Measurements from ENCODE around the gene TP73. TPM values are rescaled to one million over a fixed set of nuclear protein-coding genes. Genes with fewer than 3 reads are reported as not detected.

TP73 gene
- total RNA-seq (2022) (11.7 and 11.9 TPM in 2 replicates), Bru-seq, nascent RNA (percentile 46 among the genes with signal in this experiment), BruChase-seq, experiment 1, labeled RNA remaining after a 2-hour chase (percentile 49 among the genes with signal in this experiment), BruChase-seq, experiment 2, labeled RNA remaining after a 6-hour chase (percentile 52 among the genes with signal in this experiment)
- long read RNA-seq, full-length matches to known transcripts: 2 of 8 reads
- long read RNA-seq, partial matches to known transcripts: 3 of 8 reads
- long read RNA-seq, other reads (novel, unspliced or antisense): 3 of 8 reads

- Mint-ChIP-seq H3K27me3 (ENCODE audit: insufficient read depth, unreplicated experiment) (no peaks in the 10 kb centered on the region), H3K9me3 (ENCODE audit: unreplicated experiment) (no peaks in the 10 kb centered on the region), H3K4me1 (ENCODE audit: low read depth, unreplicated experiment) (no peaks in the 10 kb centered on the region), H3K4me3 (ENCODE audit: unreplicated experiment) (peak within 1 kb of the TSS; percentile 62), H3K27ac (ENCODE audit: unreplicated experiment) (no peak within 1 kb of the TSS), H3K36me3 (ENCODE audit: insufficient read depth, unreplicated experiment) (peaks cover 5% of the 10 kb centered on the region)
- no peak for TF ChIP-seq CTCF (IDR thresholded peaks at IDR 0.05; ENCODE audit: insufficient read depth in 1 of 2, low read depth in 1 of 2, low read length in 1 of 2, severe bottlenecking in 1 of 2, unreplicated experiment in 1 of 2)
- no TSS peak for BruUV-seq (replicated peaks)
- ChIA-PET POLR2A (no interaction called here), CTCF (interaction anchor here (2.2 kb wide), 1 partner anchor 33 kb away, joined by 5 read pairs; no protein-coding TSS in a partner anchor)
- Histone ChIP-seq H3K36me3 (ENCODE audit: control insufficient read depth, insufficient read depth, low read length) (no peaks in the 10 kb centered on the region), H3K4me1 (peaks cover 9% of the 10 kb centered on the region; the same call in 1 of the 2 replicates), H3K27me3 (replicated peaks; ENCODE audit: control insufficient read depth, insufficient read depth, low read length) (no peaks in the 10 kb centered on the region), H3K9me3 (no peaks in the 10 kb centered on the region), H3K4me3 (ENCODE audit: low read depth, low read length) (peak within 1 kb of the TSS; percentile 84)
- DNase-seq: peak; percentile 64 to 67
- intact Hi-C loops (cut with micrococcal nuclease; ENCODE audit: unreplicated experiment): no loop called here
These were observed at the start of gene TP73 for GRCh38 chr1:3651930-3652547. TP73 (plus strand) TSS chr1:3652516; CDS start chr1:3682366, 29,850 bp downstream.

- CTCF ChIA-PET: no interaction called here
- POLR2A ChIA-PET: no interaction called here
- DNase-seq: no peak
- Mint-ChIP-seq H3K36me3 (ENCODE audit: insufficient read depth, unreplicated experiment) (no peaks in the 10 kb centered on the region), H3K9me3 (ENCODE audit: unreplicated experiment) (no peaks in the 10 kb centered on the region), H3K27ac (ENCODE audit: unreplicated experiment) (no peak overlapping the region), H3K4me1 (ENCODE audit: low read depth, unreplicated experiment) (no peaks in the 10 kb centered on the region), H3K27me3 (ENCODE audit: insufficient read depth, unreplicated experiment) (no peaks in the 10 kb centered on the region), H3K4me3 (ENCODE audit: unreplicated experiment) (no peak overlapping the region)
- intact Hi-C loops (cut with micrococcal nuclease; ENCODE audit: unreplicated experiment): no loop called here
- Histone ChIP-seq H3K27me3 (replicated peaks; ENCODE audit: control insufficient read depth, insufficient read depth, low read length) (no peaks in the 10 kb centered on the region), H3K9me3 (no peaks in the 10 kb centered on the region; the same call in 1 of the 2 replicates), H3K4me1 (no peaks in the 10 kb centered on the region), H3K4me3 (ENCODE audit: low read depth, low read length) (no peak overlapping the region), H3K36me3 (ENCODE audit: control insufficient read depth, insufficient read depth, low read length) (no peaks in the 10 kb centered on the region)
- no TSS peak for BruUV-seq (replicated peaks)
- TF ChIP-seq CTCF (IDR thresholded peaks at IDR 0.05; ENCODE audit: insufficient read depth in 1 of 2, low read depth in 1 of 2, low read length in 1 of 2, severe bottlenecking in 1 of 2, unreplicated experiment in 1 of 2): no peak
These were observed 49.2 kb upstream of the TP73 start for GRCh38 chr1:3603156-3603555.

- no peak overlapping the region for H3K27ac Mint-ChIP-seq (ENCODE audit: unreplicated experiment)
- H3K9me3 ChIP-seq: no peaks in the 10 kb centered on the region; the same call in 1 of the 2 replicates
- H3K36me3 Mint-ChIP-seq (ENCODE audit: insufficient read depth, unreplicated experiment): no peaks in the 10 kb centered on the region
- intact Hi-C loops (cut with micrococcal nuclease; ENCODE audit: unreplicated experiment): no loop called here
- H3K4me1 Mint-ChIP-seq (ENCODE audit: low read depth, unreplicated experiment): no peaks in the 10 kb centered on the region
- no peaks in the 10 kb centered on the region for H3K27me3 ChIP-seq (replicated peaks; ENCODE audit: control insufficient read depth, insufficient read depth, low read length)
- ChIA-PET CTCF (no interaction called here), POLR2A (no interaction called here)
- no peak overlapping the region for H3K4me3 Mint-ChIP-seq (ENCODE audit: unreplicated experiment)
- H3K4me3 ChIP-seq (ENCODE audit: low read depth, low read length): no peak overlapping the region
- no peaks in the 10 kb centered on the region for H3K36me3 ChIP-seq (ENCODE audit: control insufficient read depth, insufficient read depth, low read length)
- no peaks in the 10 kb centered on the region for H3K9me3 Mint-ChIP-seq (ENCODE audit: unreplicated experiment)
- no peak for TF ChIP-seq CTCF (IDR thresholded peaks at IDR 0.05; ENCODE audit: insufficient read depth in 1 of 2, low read depth in 1 of 2, low read length in 1 of 2, severe bottlenecking in 1 of 2, unreplicated experiment in 1 of 2)
- H3K27me3 Mint-ChIP-seq (ENCODE audit: insufficient read depth, unreplicated experiment): no peaks in the 10 kb centered on the region
- no peaks in the 10 kb centered on the region for H3K4me1 ChIP-seq
- no peak for DNase-seq
- BruUV-seq (replicated peaks): no TSS peak
These were observed 48.5 kb upstream of the TP73 start for GRCh38 chr1:3603571-3604467.
